HG03575 (cell line): ENCODE data around the gene JAM3.
A peak's percentile ranks its signal among the peaks of the same experiment; 100 is the strongest.

Experiments used
- ATAC-seq: cut with Tn5 transposase; IDR thresholded peaks from one replicate; pipeline ENCODE4 v1.9.1; 2021; ENCODE audit not compliant: unreplicated experiment, insufficient number of reproducible peaks, low FRiP score; ENCODE audit errors: extremely low read depth

The JAM3 gene

DNA sequence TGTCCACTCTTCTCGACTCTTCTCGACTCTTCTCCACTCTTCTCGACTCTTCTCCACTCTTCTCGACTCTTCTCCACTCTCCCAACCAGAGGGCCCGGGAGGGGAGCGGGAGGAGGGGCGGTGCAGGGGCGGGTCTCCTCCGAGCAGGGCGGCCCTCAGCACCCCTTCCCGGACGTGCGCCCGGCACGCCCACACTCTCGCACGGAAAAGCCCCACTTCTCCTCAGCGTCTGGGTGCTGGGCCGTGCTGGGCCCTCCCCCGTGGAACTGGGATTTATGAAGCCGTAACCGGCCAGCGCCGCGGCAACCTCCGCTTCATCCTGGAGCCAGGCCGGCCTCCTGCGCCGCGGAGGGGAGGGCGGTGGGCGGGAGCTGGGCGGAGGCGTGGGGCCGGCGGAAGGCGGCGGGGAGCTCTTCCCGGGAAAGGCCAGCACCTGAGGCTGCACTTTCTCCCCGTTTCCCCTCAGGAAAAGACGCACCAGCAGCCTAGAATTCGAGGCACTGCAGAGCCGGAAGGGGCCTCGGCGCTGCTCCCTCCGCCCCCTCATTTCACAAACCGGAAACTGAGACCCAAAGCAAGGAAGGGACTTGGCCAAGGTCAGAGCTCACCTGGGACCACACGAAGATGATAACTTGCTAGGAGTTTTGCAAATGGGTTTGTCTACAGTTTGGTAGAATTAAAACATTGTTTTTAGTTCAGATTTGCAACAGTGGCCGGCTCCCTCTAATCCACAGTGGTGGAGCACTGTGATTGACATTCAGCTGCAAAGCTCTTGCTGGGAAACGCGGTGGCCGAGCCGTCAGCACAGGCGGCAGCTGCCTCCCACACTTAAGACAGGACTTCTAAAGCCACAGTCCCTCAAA is 31.6 kb upstream of the JAM3 start:
- ATAC-seq, result peak; percentile 40

- ATAC-seq, result no peak
Measured at GRCh38 chr11:134038897-134039470, 29.9 kb upstream of the JAM3 start.

DNA sequence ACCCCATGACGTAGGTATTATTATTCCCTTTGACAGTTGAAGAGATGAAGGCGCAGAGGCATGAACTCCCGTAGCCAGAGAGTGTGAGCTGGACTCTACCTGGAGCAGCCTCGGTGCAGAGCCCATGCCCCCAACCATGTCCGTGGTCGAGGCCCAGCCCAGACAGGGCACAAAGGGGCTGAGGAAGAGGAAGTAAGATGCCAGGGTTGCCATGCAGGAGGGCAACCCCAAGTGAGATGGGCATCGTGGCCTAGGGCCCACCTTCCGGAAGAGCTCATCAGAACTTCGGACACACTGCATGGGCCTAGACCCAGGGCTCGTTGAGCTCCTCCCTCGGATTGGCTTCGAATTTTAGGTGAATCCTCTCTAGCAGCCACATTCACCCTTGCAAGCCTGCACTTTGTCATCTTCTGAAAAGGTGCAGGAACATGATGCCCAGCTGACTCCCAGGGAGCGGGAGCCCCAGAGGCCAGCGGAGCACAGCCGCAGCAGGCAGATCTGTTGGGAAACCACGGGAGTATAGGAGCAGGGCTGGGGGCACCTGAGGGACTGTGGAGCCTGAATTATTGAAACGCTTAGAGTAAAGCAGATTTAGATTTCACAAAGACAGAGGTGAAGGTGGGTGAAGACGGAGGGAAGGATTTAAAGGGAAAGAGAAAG is 29.0 kb upstream of the JAM3 start:
- no peak for ATAC-seq

DNA sequence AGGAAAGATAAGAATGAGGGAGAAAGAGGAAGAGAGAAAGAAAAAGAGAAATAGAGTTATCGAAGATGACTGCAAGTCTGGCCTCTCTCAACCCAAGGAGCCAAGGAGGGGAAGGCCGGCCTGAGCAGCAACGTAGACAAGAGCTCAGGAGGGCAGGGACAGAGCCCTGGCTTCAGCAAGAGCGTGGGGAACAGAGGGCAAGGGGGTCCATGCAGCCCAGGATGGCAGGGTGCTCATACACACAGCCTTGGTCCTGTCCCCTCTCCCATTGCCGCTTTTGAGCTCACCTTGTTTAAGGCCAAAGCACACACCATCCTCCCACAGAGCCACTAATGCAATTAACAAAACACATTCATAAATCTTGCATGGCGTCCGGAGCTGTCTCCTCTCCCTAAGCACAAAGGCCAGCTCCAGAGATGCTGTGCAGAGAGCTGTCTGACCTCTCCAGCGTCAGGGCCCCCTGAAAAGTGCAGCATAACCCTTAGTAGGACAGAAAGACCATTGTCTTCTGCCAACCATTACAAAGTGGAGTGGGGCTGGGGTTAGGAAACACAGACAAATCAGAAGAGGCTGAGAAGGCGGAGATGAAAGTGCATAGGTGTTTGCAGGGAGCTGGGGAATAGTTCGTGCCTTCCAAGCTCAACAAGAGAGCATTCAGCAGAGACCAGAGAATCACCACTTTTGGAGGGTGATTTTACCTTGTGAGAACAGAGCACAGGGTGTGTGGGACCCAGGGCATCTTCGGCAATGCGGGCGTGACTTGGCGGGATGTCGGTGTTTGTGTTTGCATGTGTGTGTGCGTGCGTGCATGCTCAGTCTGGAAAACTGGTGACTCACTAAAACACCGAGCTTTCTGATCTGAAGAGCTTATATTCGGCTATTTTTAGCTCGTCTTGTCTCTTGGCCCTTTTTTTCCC is 28.2 kb upstream of the JAM3 start:
- ATAC-seq, result no peak

GRCh38 chr11:134041349-134041748 is 27.5 kb upstream of the JAM3 start:
- ATAC-seq, result no peak

- ATAC-seq, result no peak
Measured at GRCh38 chr11:134041791-134042696, 26.8 kb upstream of the JAM3 start.

DNA sequence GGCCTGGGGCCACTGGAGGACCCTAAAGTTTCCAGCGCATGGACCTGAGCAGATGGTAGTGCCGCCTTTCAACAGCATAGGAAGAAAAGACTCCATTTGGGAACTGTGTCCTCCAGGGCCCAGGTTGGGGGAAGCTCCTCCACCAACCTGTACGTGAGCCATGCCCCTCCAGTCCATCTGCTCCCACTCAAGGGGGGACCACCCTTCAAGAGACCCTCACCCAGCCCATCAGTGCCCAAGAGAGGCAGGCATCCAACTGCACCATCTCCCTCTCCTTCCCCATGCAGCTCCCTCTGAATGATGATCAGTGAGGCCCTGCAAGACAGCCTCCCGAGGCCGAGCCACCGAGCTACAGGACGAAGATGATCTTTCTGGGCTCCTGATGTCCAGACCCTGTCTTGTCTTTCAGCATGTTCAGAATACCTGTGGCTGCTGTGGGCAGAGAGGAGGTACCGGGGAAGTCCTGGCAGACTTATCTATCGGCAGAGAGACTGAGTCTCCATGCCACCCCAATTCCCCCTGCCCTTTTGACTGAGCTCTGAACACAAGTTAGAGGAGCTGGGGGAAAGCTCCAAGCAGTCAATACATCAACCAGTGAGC is 25.0 kb upstream of the JAM3 start:
- no peak for ATAC-seq

DNA sequence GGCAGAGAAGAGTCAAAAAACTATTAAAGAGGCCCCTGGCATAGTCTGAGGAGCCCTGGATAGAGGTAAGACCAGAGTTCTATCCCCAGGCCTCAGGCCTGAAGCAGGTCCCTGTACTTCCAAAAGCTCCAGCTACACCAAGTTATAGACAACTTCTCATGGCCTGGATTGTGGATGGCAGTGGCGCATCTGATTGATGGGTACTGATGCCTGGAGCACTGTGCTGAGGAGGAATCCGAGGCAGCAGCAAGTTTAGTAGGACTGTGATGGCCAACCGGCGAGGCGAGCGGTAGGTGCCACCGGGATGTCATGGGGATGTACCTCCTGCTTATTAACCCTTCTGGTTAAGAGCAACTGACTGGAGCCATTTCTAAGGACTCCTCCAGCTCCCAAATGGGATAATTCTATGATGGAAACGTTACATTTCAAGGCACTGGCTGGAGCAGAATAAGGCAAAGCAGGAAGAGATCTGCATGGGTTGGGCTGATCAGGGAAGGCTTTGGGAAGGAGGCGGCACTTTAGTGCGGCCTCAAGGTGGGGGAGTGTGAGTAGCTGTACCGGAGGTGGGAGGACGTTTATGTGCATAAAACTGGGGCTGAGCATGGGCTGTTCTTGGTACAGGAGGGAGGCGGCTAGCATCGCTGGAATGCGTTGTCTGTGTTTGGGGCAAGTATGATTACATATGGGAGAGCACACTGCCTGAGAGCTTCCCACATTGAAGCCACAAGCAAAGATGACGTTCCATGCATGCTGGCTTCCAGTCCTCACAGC is 24.2 kb upstream of the JAM3 start:
- no peak for ATAC-seq

GRCh38 chr11:134045799-134046635 is 22.9 kb upstream of the JAM3 start:
- no peak for ATAC-seq

GRCh38 chr11:134046681-134047449 is 22.0 kb upstream of the JAM3 start:
- no peak for ATAC-seq

- ATAC-seq, result no peak
Measured at GRCh38 chr11:134047586-134047999, 21.3 kb upstream of the JAM3 start.

DNA sequence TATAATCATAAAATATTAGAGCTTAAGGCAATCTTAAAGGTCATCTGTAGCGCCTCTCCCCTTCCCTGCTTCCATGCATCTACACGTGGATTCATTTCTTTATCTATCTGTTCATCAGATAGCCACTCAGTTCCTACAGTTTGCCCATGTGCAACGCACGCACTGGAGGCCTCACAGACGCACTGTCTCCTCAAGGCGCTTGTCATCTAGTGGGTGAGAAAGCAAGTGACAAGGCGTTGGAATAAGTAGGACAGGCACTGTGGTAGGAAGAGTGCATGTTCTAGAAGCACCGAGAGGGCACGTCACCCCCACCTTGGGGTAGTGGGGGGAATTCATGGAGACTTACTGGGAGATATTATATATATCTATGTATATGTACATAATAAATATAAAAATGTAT is 20.8 kb upstream of the JAM3 start:
- ATAC-seq, result no peak

- no peak for ATAC-seq
Measured at GRCh38 chr11:134049303-134049702, 19.6 kb upstream of the JAM3 start.

DNA sequence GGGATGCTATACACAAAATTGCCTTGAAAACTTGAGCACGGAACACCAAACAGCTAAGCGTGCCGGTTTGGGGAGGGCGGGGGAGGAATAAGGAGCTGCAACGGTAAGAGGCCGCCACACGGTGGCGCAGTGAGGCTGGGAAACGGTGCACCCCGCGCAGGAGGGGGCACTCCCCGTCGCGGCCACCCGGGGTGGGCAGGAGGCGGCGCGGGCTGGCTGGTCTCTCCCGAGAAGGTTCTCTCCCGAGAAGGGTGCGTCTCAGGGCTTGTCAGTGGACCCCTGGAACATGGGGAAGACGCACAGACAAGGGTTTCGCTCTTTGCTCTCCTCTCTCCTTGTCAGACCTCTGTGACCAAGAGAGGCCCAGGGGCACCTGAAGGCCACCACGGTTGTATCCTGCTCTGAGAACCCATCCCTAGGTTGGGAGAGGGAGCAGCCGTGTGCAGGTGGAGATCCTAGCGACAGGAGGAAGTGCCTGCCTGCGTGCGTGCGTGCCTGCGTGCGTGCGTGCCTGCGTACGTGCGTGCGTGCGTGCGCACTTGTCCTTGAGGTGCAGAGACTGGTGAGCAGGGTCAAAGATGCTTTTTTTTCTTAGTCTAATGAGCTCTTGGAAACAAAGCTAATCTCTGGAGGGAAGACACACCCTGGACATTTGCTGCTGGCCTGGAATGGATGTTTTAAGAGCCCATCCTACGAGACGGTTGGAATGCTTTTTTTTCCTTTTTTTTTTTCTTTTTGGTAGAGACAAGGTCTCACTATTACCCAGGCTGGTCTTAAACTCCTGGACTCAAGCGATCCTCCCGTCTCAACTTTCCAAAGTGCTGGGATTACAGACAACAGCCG is 18.1 kb upstream of the JAM3 start:
- no peak for ATAC-seq
